HG02885 (cell line): ENCODE results near the gene INO80D.
A peak's percentile ranks its signal among the peaks of the same experiment; 100 is the strongest.
"Not testable (repeated sequence)": the region's sequence is repeated elsewhere in the genome, so short reads cannot be mapped to it uniquely, and the experiment has no call there.

Experiments used
- ATAC-seq: cut with Tn5 transposase; IDR thresholded peaks from one replicate; pipeline ENCODE4 v1.9.1; 2021; ENCODE audit warnings: mild to moderate bottlenecking; ENCODE audit not compliant: unreplicated experiment, poor library complexity

INO80D gene

GRCh38 chr2:206085742-206086445, at the start of gene INO80D:
Gene INO80D (minus strand): TSS chr2:206086174. CDS start chr2:206063016, 23,158 bp downstream.
- peak; percentile 86 for ATAC-seq

DNA sequence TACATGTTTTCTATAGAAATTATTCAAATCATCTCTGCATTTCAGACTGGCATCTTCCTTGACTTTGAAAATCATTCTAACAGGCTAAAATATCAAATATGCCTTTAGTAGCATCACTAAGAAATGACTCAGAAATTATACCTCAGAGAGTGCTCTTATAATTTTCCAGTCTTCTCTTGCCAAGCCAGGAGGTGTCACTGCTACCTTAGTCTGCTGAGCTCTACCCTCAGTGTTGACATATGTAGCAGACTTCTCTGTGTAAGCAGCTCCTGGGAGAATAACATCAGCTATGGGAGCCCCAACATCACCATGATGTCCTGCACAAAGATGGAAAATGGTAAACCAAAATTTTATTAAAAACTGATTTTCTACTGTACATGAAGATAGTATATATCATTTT, 41.7 kb upstream of the INO80D start:
- ATAC-seq = no peak

DNA sequence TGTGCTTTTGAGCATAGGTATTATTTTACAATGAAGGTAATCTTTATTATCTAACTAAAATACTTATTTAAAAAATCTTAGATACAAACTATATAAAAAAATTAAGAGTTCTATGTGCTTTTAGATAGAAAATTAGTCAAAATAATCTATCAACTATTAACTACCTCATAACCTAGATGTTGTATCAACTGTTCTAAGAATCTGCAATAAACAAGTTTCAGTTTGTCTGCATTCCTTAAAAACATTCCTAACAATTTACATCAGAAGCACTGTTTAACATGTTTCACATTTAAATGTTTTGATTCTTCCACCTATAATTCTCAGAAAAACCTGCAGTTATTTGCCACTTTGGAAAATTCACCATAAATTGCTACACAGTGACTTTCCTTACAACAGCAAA, 39.9 kb upstream of the INO80D start:
- no peak for ATAC-seq

- not testable (repeated sequence) for ATAC-seq
Observed at GRCh38 chr2:206122569-206122968, 36.6 kb upstream of the INO80D start.

DNA sequence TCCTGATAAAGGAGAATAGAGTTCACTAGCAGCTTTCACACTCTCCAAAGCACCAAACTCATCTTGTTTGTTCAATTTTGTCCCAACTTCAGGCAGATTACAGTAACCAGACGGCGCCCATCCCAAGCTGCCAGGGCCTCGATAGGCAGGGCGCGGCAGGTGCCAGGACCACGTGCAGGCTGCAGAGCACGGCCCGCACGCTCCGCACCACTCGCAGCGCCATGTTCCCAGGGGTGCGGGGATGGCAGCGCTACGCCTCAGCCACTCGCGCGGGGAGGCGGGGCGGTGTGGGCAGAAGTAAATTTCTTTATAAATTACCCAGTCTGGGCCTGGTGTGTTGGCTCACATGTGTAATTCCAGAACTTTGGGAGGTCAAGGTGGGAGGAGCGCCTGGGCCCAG, 30.3 kb upstream of the INO80D start:
- ATAC-seq = no peak

DNA sequence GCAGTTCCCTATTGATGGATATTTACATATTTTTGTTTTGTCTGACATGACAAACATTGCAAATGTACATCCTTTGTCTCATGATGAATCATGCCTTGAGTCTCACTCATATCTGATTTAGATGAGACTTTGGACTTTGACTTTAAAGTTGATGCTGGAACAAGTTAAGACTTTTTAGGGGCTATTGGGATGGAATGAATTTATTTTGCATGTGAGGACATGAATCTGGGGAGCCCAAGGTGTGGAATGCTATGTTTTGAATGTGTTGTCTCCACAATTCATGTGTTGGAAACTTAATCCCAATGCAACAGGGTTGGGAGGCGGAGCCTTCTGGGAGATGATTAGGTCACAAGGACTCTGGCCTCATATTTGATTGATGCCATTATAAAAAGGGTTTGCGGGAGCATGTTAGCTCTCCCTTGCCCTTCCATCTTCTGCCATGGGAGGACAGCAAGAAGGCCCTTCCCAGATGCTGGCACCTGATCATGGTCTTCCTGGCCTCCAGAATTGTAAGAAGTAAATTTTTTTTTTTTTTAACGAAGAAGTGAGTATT, 29.1 kb upstream of the INO80D start:
- no peak for ATAC-seq

DNA sequence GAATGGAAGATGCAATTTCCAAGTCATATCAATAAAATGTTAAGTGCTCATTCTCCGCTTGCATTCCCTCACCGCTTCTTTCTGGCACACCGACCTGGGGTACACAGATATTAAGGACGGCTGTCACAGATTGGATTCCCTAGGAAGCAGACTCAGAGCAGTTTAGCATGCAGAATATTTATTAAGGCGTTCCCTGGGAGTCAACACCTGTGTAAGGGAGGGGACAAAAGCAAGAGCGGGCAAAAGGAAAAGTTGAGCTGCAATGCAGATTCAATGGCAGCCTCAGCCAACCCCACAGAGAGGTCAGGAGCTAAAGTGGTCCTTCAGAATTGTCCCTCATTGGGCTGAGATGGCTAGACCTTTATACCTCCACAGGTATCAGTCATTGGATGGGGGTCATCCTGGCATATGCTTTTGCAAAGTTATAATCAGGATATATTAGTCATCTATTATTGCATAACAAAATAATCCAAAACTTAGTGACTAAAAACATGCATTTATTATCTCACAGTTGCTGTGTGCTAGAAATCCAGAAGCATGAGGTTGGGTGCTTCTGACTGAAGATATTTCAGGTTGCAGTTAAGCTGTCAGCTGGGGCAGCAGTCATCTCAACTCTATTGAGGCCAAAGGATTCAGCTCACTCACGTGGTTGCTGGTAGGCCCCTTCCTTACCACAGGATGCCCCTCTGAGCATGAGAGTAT, 27.0 kb upstream of the INO80D start:
- no peak for ATAC-seq

DNA sequence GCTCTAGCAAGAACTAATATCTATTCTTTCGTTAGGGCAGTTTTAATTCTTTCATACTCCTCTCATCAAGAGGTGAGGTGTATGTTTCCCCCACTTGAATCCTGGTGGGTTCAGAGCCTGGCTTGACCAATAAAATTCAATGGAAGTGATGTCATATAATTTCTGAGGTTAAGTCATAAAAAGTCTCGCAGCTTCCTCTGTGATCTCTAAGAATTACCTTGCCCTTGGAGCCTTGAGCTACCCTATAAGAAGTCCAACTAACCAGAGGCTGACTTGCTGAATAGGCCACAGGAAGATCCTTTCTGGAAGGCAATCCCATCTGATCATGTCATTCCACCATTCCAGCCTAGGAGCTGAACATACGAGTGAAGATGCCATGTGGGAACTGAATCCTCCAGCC, 26.1 kb upstream of the INO80D start:
- no peak for ATAC-seq

- no peak for ATAC-seq
Observed at GRCh38 chr2:206108713-206109112, 22.7 kb upstream of the INO80D start.

DNA sequence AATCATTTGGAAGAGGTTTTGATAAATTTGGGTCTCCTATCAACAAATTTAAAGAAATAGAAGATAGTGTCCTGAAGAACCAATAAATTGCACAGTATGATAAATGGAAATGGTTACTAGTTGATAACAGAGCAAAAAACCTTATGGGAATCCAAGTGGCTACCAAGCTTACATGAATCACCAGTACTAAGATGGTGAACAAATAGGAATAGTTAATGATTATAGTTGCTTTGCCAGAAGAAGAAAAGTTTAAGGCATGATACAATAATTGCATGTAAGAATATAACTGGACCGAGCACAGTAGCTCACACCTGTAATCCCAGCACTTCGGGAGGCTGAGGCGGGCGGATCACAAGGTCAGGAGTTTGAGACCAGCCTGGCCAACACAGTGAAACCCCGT, 19.6 kb upstream of the INO80D start:
- no peak for ATAC-seq

GRCh38 chr2:206105038-206105437, 19.1 kb upstream of the INO80D start:
- ATAC-seq = no peak

DNA sequence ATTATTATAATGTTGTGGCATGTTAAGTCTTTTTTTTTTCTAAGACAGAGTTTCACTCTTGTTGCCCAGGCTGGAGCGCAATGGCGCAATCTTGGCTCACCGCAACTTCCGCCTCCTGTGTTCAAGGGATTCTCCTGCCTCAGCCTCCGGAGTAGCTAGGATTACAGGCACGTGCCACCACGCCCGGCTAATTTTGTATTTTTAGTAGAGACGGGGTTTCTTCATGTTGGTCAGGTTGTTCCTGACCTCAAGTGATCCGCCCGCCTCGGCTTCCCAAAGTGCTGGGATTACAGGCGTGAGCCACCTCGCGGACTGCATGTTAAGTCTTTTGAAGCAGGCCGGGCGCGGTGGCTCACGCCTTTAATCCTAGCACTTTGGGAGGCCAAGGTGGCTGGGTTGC, 12.9 kb upstream of the INO80D start:
- not testable (repeated sequence) for ATAC-seq

GRCh38 chr2:206098471-206098870, 12.5 kb upstream of the INO80D start:
- no peak for ATAC-seq

- no peak for ATAC-seq
Observed at GRCh38 chr2:206096876-206097275, 10.9 kb upstream of the INO80D start.

GRCh38 chr2:206095536-206096332, 9.8 kb upstream of the INO80D start:
- no peak for ATAC-seq

GRCh38 chr2:206092297-206092696, 6.3 kb upstream of the INO80D start:
- no peak for ATAC-seq

DNA sequence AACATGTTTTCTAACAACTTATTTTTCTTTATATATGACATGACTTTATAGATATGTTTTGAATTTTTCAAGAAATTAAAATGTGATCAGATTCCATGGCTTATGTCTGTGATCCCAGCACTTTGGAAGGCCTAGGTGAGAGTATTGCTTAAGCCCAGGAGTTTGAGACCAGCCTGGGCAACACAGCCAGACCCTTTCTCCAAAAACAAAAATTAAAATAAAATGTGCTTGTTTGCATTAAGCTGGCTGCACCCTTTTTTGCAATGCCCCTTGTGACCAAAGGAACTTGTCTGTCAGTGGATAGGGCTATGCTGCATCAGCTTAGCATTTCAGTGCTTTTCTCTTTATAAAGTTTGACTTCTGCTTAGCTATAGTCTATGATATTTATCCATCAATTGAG, 2.3 kb upstream of the INO80D start:
- no peak for ATAC-seq

- ATAC-seq = no peak
Observed at GRCh38 chr2:206086716-206087350, 859 bp upstream of the INO80D start.

GRCh38 chr2:206084870-206085741, 868 bp downstream of the INO80D start:
- peak; percentile 33 for ATAC-seq
